Breast epithelium (tissue), 4 donors: Measurements from ENCODE around the gene SEMA4G. TPM values are rescaled to one million over a fixed set of nuclear protein-coding genes. Genes with fewer than 3 reads are reported as not detected.

Experiments used
- DNase-seq, 2 donors: peaks; one replicate each; pipeline ENCODE4 v3.0.0-alpha.2; 2019; ENCODE audit warnings: low spot score in 2 of 2
- H3K27ac ChIP-seq, 2 donors: fragments of 200-600 bp; sonication (generic) in 1 of 2; one replicate each; pipeline ENCODE4 v1.5.1; 2016 to 2019; ENCODE audit warnings: mild to moderate bottlenecking in 1 of 2
- H3K27me3 ChIP-seq, 2 donors: fragments of 200-600 bp; sonication (generic) in 1 of 2; one replicate each; pipeline versions ENCODE4 v1.5.1 to v1.6.0; 2017 to 2019; ENCODE audit warnings: control low read depth in 1 of 2, mild to moderate bottlenecking in 1 of 2
- H3K36me3 ChIP-seq: fragments of 200-600 bp; one replicate; pipeline ENCODE4 v1.5.1; 2019
- H3K4me1 ChIP-seq, 2 donors: fragments of 200-600 bp; sonication (generic); one replicate each; pipeline ENCODE4 v1.5.1; 2016 to 2019; ENCODE audit warnings: control low read depth in 1 of 2
- H3K4me3 ChIP-seq, 3 donors: fragments of 200-600 bp; sonication (generic); 1 replicate in 2 of 3; 2 replicates in 1 of 3; pipeline ENCODE4 v1.5.1; 2016 to 2019; ENCODE audit warnings: mild to moderate bottlenecking in 3 of 3, moderate library complexity in 2 of 3
- H3K9me3 ChIP-seq, 2 donors: fragments of 200-600 bp; sonication (generic) in 1 of 2; one replicate each; pipeline ENCODE4 v1.5.1; 2016 to 2019; ENCODE audit warnings: control low read depth in 1 of 2
- POLR2A ChIP-seq: fragments of 450-650 bp; IDR thresholded peaks from one replicate; pipeline ENCODE4 v1.6.1; 2016; ENCODE audit warnings: antibody characterized with exemption, mild to moderate bottlenecking, moderate library complexity
- POLR2AphosphoS5 ChIP-seq, 3 donors: sonication (generic); formaldehyde crosslinking; IDR thresholded peaks; one replicate each; pipeline ENCODE4 v1.6.1; 2017; ENCODE audit warnings: antibody characterized with exemption in 3 of 3
- intact Hi-C: fragments of 100-400 bp; cut with DNase I; formaldehyde crosslinking; loops from one replicate; pipeline ENCODE4 v1.15.1; 2023; ENCODE audit warnings: low total_unique reads
- total RNA-seq, 3 donors: library from RNA; depleted of rRNA; stranded (reverse); fragments of >200 nt; gene quantifications; one replicate each; pipeline ENCODE4 v1.1.0, GENCODE V29; 2016
- TF ChIP-seq, protein P1 (sequence below), 3 donors: fragments of 450-650 bp; IDR thresholded peaks; one replicate each; pipeline ENCODE4 v1.5.1; 2016 to 2017; ENCODE audit warnings: antibody characterized with exemption in 3 of 3, mild to moderate bottlenecking in 3 of 3, moderate library complexity in 3 of 3

SEMA4G gene
- total RNA-seq, 3 donors from 2014 or later, result 0.48 to 2.9 (median 2.2) TPM

DNA sequence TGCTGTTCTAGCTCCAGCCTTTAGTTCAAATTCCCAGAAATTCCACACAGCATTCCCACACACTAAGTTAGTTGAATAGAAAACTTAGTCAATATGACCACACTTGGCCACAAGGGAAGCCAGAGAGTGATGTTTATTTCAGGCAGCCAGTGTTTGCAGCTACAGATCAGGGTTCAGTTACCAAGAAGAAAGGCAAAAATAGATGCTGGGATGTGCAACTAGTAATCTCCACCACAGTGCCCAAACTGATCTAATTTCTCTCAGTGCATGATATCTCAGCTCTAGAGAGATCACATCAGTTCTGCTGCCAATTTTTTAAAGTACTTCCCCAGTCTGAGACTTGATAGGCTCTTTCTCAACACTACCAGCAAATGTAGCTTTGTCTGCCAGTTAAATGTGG, 38.9 kb upstream of the SEMA4G start:
- DNase-seq, result no peak

DNA sequence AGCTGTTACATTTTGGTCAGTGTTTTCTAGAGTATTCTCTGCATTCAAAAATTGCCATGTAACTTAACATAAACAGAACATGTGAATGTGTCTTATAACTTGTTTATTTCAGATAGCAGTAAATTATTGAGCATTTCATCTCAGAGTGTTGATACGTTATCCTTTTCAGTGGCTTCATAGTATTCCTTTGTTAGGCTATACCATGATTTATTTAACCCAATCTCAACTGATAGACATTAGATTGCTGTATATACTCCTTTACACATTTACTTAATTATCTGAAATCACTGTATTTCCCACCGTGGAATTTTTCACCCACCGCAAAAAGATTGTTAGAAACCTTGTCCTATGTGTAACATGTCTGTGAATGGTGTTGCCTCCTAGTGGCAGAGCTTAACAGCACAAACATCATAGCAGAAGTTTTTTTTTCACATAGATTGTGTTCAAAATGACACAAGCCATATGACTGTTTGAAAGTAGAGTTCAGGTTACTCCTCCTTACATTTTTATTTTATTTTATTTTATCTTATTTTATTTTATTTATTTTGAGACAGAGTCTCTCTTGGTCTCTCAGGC, 35.1 kb upstream of the SEMA4G start:
- no peaks in the 10 kb centered on the region for H3K36me3 ChIP-seq
- H3K9me3 ChIP-seq, result no peaks in the 10 kb centered on the region
- no peak for DNase-seq
- no peak overlapping the region for H3K27ac ChIP-seq
- H3K27me3 ChIP-seq, result no peaks in the 10 kb centered on the region
- H3K4me3 ChIP-seq, result no peak overlapping the region
- TF ChIP-seq POLR2A (no peak), POLR2AphosphoS5 (IDR thresholded peaks at IDR 0.05) (no peak)
- TF ChIP-seq, protein P1, sequence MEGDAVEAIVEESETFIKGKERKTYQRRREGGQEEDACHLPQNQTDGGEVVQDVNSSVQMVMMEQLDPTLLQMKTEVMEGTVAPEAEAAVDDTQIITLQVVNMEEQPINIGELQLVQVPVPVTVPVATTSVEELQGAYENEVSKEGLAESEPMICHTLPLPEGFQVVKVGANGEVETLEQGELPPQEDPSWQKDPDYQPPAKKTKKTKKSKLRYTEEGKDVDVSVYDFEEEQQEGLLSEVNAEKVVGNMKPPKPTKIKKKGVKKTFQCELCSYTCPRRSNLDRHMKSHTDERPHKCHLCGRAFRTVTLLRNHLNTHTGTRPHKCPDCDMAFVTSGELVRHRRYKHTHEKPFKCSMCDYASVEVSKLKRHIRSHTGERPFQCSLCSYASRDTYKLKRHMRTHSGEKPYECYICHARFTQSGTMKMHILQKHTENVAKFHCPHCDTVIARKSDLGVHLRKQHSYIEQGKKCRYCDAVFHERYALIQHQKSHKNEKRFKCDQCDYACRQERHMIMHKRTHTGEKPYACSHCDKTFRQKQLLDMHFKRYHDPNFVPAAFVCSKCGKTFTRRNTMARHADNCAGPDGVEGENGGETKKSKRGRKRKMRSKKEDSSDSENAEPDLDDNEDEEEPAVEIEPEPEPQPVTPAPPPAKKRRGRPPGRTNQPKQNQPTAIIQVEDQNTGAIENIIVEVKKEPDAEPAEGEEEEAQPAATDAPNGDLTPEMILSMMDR (IDR thresholded peaks at IDR 0.05), result peak in 1 of 3 donors; percentile 10
- intact Hi-C loops, result no loop called here
- no peaks in the 10 kb centered on the region for H3K4me1 ChIP-seq

More for the DNA sequence above, 38.9 kb upstream of the SEMA4G start:
- no peaks in the 10 kb centered on the region for H3K27me3 ChIP-seq
- no peak overlapping the region for H3K4me3 ChIP-seq
- no peak overlapping the region for H3K27ac ChIP-seq
- no peak for TF ChIP-seq POLR2A
- TF ChIP-seq POLR2AphosphoS5 (IDR thresholded peaks at IDR 0.05), result no peak
- TF ChIP-seq, protein P1 (IDR thresholded peaks at IDR 0.05), result no peak
- intact Hi-C loops, result no loop called here
- H3K9me3 ChIP-seq, result no peaks in the 10 kb centered on the region
- no peaks in the 10 kb centered on the region for H3K36me3 ChIP-seq
- no peaks in the 10 kb centered on the region for H3K4me1 ChIP-seq

DNA sequence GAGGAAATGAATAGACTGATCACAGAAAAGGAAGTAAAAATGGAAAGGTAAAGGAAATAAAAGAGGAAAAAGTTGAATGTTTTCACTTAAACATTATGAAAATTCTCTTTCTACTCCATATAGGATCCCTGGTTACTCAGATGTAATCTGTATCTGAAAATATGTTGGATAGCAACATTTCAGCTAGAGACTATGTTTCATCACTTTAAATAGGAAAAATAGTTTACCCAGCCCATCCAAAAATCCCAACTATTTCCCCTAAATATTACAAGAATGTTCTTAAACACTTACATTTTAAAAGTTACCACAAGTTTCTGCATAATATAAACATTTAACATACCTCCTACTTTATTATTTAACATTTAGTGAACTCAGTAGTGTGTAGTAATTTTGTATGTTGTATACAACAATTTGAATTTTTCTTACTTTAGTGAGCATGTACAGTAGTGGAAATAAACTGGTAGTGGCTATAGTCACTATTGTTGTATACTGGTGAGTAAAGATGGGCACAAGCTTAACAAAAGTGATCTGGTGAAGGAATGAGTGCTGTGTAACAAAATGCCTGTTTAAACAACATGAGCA, 29.4 kb upstream of the SEMA4G start:
- Histone ChIP-seq H3K36me3 (no peaks in the 10 kb centered on the region), H3K27me3 (no peaks in the 10 kb centered on the region), H3K9me3 (no peaks in the 10 kb centered on the region), H3K4me1 (no peaks in the 10 kb centered on the region), H3K27ac (no peak overlapping the region), H3K4me3 (no peak overlapping the region)
- intact Hi-C loops, result no loop called here
- no peak for TF ChIP-seq POLR2A
- no peak for DNase-seq

DNA sequence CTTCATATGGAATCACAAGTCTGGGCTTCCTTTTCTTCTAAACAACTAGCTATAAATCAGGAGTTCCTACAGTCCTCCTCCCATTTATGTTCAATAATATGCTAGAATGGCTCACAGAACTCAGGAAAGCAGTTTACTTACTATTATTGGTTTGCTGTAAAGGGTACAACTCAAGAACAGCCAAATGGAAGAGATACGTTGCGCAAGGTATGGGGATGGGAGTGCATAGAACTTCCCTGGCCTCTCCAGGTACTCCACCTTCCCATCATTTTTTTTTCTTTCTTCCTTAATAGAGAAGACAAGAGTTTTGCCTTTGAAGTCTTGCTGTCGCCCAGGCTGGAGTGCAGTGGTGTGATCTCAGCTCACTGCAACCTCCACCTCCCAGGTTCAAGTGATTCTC, 27.1 kb upstream of the SEMA4G start:
- H3K4me3 ChIP-seq, result no peak overlapping the region
- no peaks in the 10 kb centered on the region for H3K9me3 ChIP-seq
- no peaks in the 10 kb centered on the region for H3K4me1 ChIP-seq
- H3K27ac ChIP-seq, result no peak overlapping the region
- TF ChIP-seq, protein P1 (IDR thresholded peaks at IDR 0.05), result no peak
- TF ChIP-seq POLR2AphosphoS5 (IDR thresholded peaks at IDR 0.05) (no peak), POLR2A (no peak)
- DNase-seq, result no peak
- intact Hi-C loops, result no loop called here
- no peaks in the 10 kb centered on the region for H3K27me3 ChIP-seq
- H3K36me3 ChIP-seq, result no peaks in the 10 kb centered on the region

DNA sequence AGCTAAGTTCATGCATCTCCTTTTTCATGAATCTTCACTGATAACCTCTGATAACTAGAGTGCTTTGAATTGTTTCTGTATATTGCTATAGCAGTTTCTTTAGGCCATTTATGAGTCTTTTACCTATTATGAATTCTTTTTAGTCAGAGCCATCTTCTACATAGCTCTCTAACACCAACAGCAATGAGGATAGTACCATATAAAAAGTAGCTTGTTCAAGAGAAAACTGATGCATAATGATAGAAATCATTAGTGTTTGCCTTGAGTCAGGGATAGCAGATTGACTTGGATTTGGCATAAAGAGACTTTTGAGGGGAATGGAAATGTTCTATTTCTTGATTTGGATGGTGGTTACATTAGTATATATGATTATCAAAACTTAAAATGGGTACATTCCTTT, 25.8 kb upstream of the SEMA4G start:
- no peak overlapping the region for H3K27ac ChIP-seq
- DNase-seq, result no peak
- intact Hi-C loops, result no loop called here
- no peaks in the 10 kb centered on the region for H3K27me3 ChIP-seq
- no peaks in the 10 kb centered on the region for H3K4me1 ChIP-seq
- H3K4me3 ChIP-seq, result no peak overlapping the region
- TF ChIP-seq, protein P1 (IDR thresholded peaks at IDR 0.05), result no peak
- TF ChIP-seq POLR2AphosphoS5 (IDR thresholded peaks at IDR 0.05) (no peak), POLR2A (no peak)
- no peaks in the 10 kb centered on the region for H3K36me3 ChIP-seq
- no peaks in the 10 kb centered on the region for H3K9me3 ChIP-seq
